DOHH2 (cell line): ENCODE data around the gene NRAS.

ENCODE experiments used
- EZH2phosphoT487 ChIP-seq: fragments of 200-600 bp; sonication (generic); IDR thresholded peaks from 2 replicates; pipeline ENCODE4 v1.6.1; 2017; ENCODE audit warnings: borderline replicate concordance, mild to moderate bottlenecking, antibody characterized with exemption, low read length, moderate library complexity, mixed read lengths
- TF ChIP-seq, protein P1 (sequence below): fragments of 200-600 bp; sonication (generic); IDR thresholded peaks from one replicate; pipeline ENCODE4 v1.5.1; 2014; ENCODE audit warnings: antibody characterized with exemption, mild to moderate bottlenecking, low read depth, low read length; ENCODE audit not compliant: poor library complexity, severe bottlenecking

- TF ChIP-seq, protein P1, sequence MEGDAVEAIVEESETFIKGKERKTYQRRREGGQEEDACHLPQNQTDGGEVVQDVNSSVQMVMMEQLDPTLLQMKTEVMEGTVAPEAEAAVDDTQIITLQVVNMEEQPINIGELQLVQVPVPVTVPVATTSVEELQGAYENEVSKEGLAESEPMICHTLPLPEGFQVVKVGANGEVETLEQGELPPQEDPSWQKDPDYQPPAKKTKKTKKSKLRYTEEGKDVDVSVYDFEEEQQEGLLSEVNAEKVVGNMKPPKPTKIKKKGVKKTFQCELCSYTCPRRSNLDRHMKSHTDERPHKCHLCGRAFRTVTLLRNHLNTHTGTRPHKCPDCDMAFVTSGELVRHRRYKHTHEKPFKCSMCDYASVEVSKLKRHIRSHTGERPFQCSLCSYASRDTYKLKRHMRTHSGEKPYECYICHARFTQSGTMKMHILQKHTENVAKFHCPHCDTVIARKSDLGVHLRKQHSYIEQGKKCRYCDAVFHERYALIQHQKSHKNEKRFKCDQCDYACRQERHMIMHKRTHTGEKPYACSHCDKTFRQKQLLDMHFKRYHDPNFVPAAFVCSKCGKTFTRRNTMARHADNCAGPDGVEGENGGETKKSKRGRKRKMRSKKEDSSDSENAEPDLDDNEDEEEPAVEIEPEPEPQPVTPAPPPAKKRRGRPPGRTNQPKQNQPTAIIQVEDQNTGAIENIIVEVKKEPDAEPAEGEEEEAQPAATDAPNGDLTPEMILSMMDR, result no peak
- no peak for TF ChIP-seq EZH2phosphoT487
Observed at GRCh38 chr1:114737314-114737849, 20.8 kb upstream of the NRAS start.
